DND-41 (cell line): ENCODE results near the gene TMEM116.

Experiments used
- ATAC-seq: fragments of 200-7000 bp; cut with Tn5 transposase; 3 replicates; pipeline ENCODE4 v1.9.1; 2021; ENCODE audit warnings: low read depth; ENCODE audit not compliant: insufficient read depth
- DNase-seq: peaks from one replicate; pipeline ENCODE4 v3.0.0-alpha.2; 2020
- H2AFZ ChIP-seq: 2 replicates; pipeline ENCODE4 v1.6.0; 2012; ENCODE audit warnings: low read depth, low read length
- H3K27ac ChIP-seq: 2 replicates; pipeline ENCODE4 v1.5.1; 2012; ENCODE audit warnings: low read length, inconsistent platforms
- H3K27me3 ChIP-seq: fragments of 200-600 bp; sonication (generic); 2 replicates; pipeline ENCODE4 v1.6.0; 2012; ENCODE audit warnings: low read length, mild to moderate bottlenecking, inconsistent platforms; ENCODE audit not compliant: insufficient read depth, poor library complexity
- H3K36me3 ChIP-seq: 2 replicates; pipeline ENCODE4 v1.5.1; 2012; ENCODE audit warnings: low read length, inconsistent platforms; ENCODE audit not compliant: insufficient read depth
- H3K4me1 ChIP-seq: 2 replicates; pipeline ENCODE4 v1.5.1; 2012; ENCODE audit warnings: mild to moderate bottlenecking, low read length; ENCODE audit not compliant: insufficient read depth
- H3K4me2 ChIP-seq: 2 replicates; pipeline ENCODE4 v1.6.0; 2012; ENCODE audit warnings: mild to moderate bottlenecking, moderate library complexity, low read length, inconsistent platforms; ENCODE audit not compliant: insufficient read depth
- H3K4me3 ChIP-seq, 2 experiments: fragments of 200-600 bp in 1 of 2; shearing (Covaris generic) in 1 of 2; 2 replicates each; pipeline ENCODE4 v1.5.1; 2012 to 2016; ENCODE audit warnings: inconsistent platforms in 2 of 2, low read length in 2 of 2, mild to moderate bottlenecking in 2 of 2, low read depth in 1 of 2, moderate library complexity in 1 of 2
- H3K79me2 ChIP-seq: 2 replicates; pipeline ENCODE4 v1.6.0; 2012; ENCODE audit warnings: low read length, inconsistent platforms; ENCODE audit not compliant: insufficient read depth
- H3K9ac ChIP-seq: 2 replicates; pipeline ENCODE4 v1.6.0; 2012; ENCODE audit warnings: low read depth, mild to moderate bottlenecking, inconsistent platforms, low read length, moderate library complexity
- H3K9me3 ChIP-seq: 2 replicates; pipeline ENCODE4 v1.5.1; 2012; ENCODE audit warnings: low read length, moderate library complexity, mild to moderate bottlenecking, inconsistent platforms; ENCODE audit not compliant: insufficient read depth, severe bottlenecking
- H4K20me1 ChIP-seq: 2 replicates; pipeline ENCODE4 v1.6.0; 2012; ENCODE audit warnings: low read length; ENCODE audit not compliant: insufficient read depth
- CTCF ChIP-seq: IDR thresholded peaks from 2 replicates; pipeline ENCODE4 v1.5.1; 2012; ENCODE audit warnings: borderline replicate concordance, low read length, moderate library complexity, mild to moderate bottlenecking; ENCODE audit not compliant: poor library complexity, severe bottlenecking; ENCODE audit errors: extremely low read depth
- EZH2 ChIP-seq: IDR thresholded peaks from 3 replicates; pipeline ENCODE4 v1.6.1; 2012; ENCODE audit warnings: borderline replicate concordance, low read depth, mild to moderate bottlenecking, moderate library complexity, low read length, inconsistent platforms; ENCODE audit not compliant: severe bottlenecking

The TMEM116 gene

GRCh38 chr12:111976860-111977259 lies 36.1 kb downstream of the TMEM116 start:
- no peaks in the 10 kb centered on the region for H4K20me1 ChIP-seq
- H3K4me2 ChIP-seq = no peak overlapping the region
- no peak overlapping the region for H2AFZ ChIP-seq
- H3K4me3 ChIP-seq = no peak overlapping the region
- no peaks in the 10 kb centered on the region for H3K36me3 ChIP-seq
- no peaks in the 10 kb centered on the region for H3K79me2 ChIP-seq
- no peak for ATAC-seq
- no peaks in the 10 kb centered on the region for H3K27me3 ChIP-seq
- no peak for DNase-seq
- H3K9ac ChIP-seq = no peak overlapping the region
- H3K27ac ChIP-seq = no peak overlapping the region
- H3K9me3 ChIP-seq = no peaks in the 10 kb centered on the region
- TF ChIP-seq CTCF (no peak), EZH2 (no peak)
- H3K4me1 ChIP-seq = no peaks in the 10 kb centered on the region

DNA sequence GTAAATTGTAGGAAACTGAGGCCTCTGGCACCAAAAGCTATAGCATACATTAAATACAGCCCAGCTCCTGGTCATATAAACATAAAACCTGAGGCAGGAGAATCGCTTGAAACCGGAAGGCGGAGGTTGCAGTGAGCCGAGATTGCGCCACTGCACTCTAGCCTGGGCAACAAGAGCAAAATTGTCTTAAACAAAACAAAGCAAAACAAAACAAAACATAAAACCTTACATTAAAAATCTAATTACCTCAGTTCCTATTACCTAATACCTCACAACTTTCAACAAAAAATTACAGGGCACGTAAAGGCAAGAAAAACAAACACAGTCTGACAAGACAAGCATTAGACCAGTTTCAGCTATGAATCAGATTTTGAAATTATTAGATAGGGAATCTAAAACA lies 36.7 kb downstream of the TMEM116 start:
- Histone ChIP-seq H3K79me2 (no peaks in the 10 kb centered on the region), H3K27me3 (no peaks in the 10 kb centered on the region), H3K4me1 (no peaks in the 10 kb centered on the region), H3K4me2 (no peak overlapping the region), H4K20me1 (no peaks in the 10 kb centered on the region), H2AFZ (no peak overlapping the region), H3K9me3 (peaks cover 4% of the 10 kb centered on the region), H3K36me3 (no peaks in the 10 kb centered on the region), H3K4me3 (no peak overlapping the region), H3K9ac (no peak overlapping the region), H3K27ac (no peak overlapping the region)
- DNase-seq (no peak), ATAC-seq (no peak)
- TF ChIP-seq EZH2 = no peak
- no peak for TF ChIP-seq CTCF

DNA sequence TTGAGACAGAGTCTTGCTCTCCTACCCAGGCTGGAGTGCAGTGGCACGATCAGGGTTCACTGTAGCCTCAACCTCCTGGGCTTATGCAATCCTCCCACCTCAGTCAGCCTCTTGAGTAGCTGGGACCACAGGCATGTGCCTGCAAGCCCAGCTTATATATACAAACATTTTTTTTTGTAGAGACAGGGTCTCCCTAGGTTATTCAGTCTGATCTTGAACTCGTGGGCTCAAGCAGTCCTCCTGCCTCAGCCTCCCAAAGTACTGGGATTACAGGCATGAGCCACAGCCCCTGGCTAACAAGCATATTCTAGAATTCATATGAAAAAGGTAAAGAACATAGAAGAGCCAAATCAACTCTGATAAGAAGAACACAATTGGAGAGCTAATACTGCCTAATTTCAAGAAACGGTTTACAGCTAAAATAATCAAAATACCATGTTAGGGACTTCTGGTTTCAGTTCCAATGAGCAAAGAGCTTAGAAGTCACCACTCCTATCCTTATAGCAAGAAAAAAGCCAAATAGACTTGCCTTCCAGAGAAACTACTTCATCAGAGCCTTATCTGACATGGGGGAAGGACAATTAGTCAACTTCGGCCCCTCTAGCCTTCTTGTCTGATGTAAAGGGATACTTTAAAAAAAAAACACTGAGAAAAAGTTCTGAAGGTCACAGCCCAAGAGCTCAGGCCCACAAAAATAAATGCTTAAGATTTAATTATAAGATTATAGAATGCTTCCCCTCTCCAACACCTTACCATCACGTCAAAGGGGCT lies 37.6 kb downstream of the TMEM116 start:
- ATAC-seq (no peak), DNase-seq (no peak)
- Histone ChIP-seq H3K4me2 (no peak overlapping the region), H3K9me3 (peaks cover 8% of the 10 kb centered on the region), H3K9ac (no peak overlapping the region), H3K27ac (no peak overlapping the region), H3K79me2 (no peaks in the 10 kb centered on the region), H3K36me3 (no peaks in the 10 kb centered on the region), H3K27me3 (no peaks in the 10 kb centered on the region), H3K4me1 (no peaks in the 10 kb centered on the region), H2AFZ (no peak overlapping the region), H4K20me1 (no peaks in the 10 kb centered on the region), H3K4me3 (no peak overlapping the region)
- TF ChIP-seq EZH2 = no peak
- no peak for TF ChIP-seq CTCF
